OCI-LY3 (cell line): Measurements from ENCODE around the gene TMEM214.

ENCODE experiments used
- EZH2phosphoT487 ChIP-seq: fragments of 200-600 bp; shearing (Covaris generic); IDR thresholded peaks from 2 replicates; pipeline ENCODE4 v1.6.1; 2018; ENCODE audit warnings: antibody characterized with exemption, mixed run types, low read depth
- TF ChIP-seq, protein P1 (sequence below): fragments of 200-600, 300-600 bp; sonication (generic); IDR thresholded peaks from 2 replicates; pipeline ENCODE4 v1.5.1; 2014; ENCODE audit warnings: antibody characterized with exemption, low read length, low read depth

DNA sequence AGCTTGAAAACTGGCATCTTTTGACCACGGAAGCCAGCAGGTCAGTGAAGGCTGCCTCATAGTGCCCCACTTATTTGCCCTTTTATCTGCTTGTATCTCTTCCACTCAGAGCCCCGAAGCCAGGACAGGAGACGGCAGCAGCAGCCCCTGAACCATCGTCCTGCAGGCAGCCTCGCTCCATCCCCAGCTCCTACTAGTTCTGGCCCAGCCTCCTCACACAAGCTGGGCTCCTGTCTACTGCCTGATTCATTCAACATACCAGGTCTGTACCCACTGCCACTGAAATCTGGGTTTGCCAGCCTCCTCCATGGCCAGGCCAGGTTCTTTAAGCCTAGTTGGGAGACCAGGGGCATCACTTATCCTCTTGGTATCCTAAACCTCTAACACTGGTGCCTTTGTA is 34.6 kb downstream of the TMEM214 start:
- TF ChIP-seq EZH2phosphoT487, result no peak
- TF ChIP-seq, protein P1, sequence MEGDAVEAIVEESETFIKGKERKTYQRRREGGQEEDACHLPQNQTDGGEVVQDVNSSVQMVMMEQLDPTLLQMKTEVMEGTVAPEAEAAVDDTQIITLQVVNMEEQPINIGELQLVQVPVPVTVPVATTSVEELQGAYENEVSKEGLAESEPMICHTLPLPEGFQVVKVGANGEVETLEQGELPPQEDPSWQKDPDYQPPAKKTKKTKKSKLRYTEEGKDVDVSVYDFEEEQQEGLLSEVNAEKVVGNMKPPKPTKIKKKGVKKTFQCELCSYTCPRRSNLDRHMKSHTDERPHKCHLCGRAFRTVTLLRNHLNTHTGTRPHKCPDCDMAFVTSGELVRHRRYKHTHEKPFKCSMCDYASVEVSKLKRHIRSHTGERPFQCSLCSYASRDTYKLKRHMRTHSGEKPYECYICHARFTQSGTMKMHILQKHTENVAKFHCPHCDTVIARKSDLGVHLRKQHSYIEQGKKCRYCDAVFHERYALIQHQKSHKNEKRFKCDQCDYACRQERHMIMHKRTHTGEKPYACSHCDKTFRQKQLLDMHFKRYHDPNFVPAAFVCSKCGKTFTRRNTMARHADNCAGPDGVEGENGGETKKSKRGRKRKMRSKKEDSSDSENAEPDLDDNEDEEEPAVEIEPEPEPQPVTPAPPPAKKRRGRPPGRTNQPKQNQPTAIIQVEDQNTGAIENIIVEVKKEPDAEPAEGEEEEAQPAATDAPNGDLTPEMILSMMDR, result no peak
